ENCODE results near the gene SPINK1.
"Not testable (repeated sequence)": the region's sequence is repeated elsewhere in the genome, so short reads cannot be mapped to it uniquely, and the experiment has no call there.

Gene SPINK1

GRCh38 chr5:147831465-147831864, at the start of gene SPINK1:
SPINK1 (minus strand) TSS chr5:147831671; CDS start chr5:147831577, 94 bp downstream.
- DNase-seq, result no peak

- no peak for DNase-seq
These were observed 49.0 kb upstream of the SPINK1 start for GRCh38 chr5:147880487-147880886.

GRCh38 chr5:147879784-147880183, 48.3 kb upstream of the SPINK1 start:
- no peak for DNase-seq

- no peak for DNase-seq
These were observed 46.7 kb upstream of the SPINK1 start, which contains the start of gene SCGB3A2 for GRCh38 chr5:147878066-147878759. SCGB3A2 (plus strand) TSS chr5:147878711; CDS start chr5:147878804, 93 bp downstream.

GRCh38 chr5:147876626-147877025, 45.2 kb upstream of the SPINK1 start:
- no peak for DNase-seq

GRCh38 chr5:147876141-147876540, 44.7 kb upstream of the SPINK1 start:
- DNase-seq, result no peak

GRCh38 chr5:147874910-147875367, 43.5 kb upstream of the SPINK1 start:
- no peak for DNase-seq

GRCh38 chr5:147874118-147874875, 42.8 kb upstream of the SPINK1 start:
- not testable (repeated sequence) for DNase-seq

- DNase-seq, result not testable (repeated sequence)
These were observed 41.4 kb upstream of the SPINK1 start for GRCh38 chr5:147872744-147873435.

GRCh38 chr5:147871980-147872549, 40.6 kb upstream of the SPINK1 start:
- DNase-seq, result not testable (repeated sequence)

- not testable (repeated sequence) for DNase-seq
These were observed 38.4 kb upstream of the SPINK1 start for GRCh38 chr5:147869892-147870291.

GRCh38 chr5:147869112-147869511, 37.6 kb upstream of the SPINK1 start:
- DNase-seq, result no peak

- no peak for DNase-seq
These were observed 32.1 kb upstream of the SPINK1 start for GRCh38 chr5:147863454-147864158.

GRCh38 chr5:147860641-147861025, 29.2 kb upstream of the SPINK1 start:
- DNase-seq, result no peak

GRCh38 chr5:147859962-147860640, 28.6 kb upstream of the SPINK1 start:
- no peak for DNase-seq

GRCh38 chr5:147858565-147858964, 27.1 kb upstream of the SPINK1 start:
- DNase-seq, result no peak

- DNase-seq, result peak; percentile 15
These were observed 26.0 kb upstream of the SPINK1 start for GRCh38 chr5:147857302-147858129.

- no peak for DNase-seq
These were observed 25.3 kb upstream of the SPINK1 start for GRCh38 chr5:147856801-147857200.

GRCh38 chr5:147855774-147856069, 24.3 kb upstream of the SPINK1 start:
- no peak for DNase-seq

GRCh38 chr5:147854894-147855773, 23.7 kb upstream of the SPINK1 start:
- DNase-seq, result no peak

All from DMS79 treated with DMSO at 0.1 percent for 48 hours (cell line).